Activated CD8-positive, alpha-beta memory T cell treated with anti-CD3 and anti-CD28 coated beads, Interleukin-2, amount 10 ng/mL, durations not matched to agents 7 days and 5 days (primary cell): ENCODE measurements around the gene ACACB. TPM values are rescaled to one million over a fixed set of nuclear protein-coding genes. Genes with fewer than 3 reads are reported as not detected.

Source experiments
- ATAC-seq: fragments of 150-1000 bp; cut with Tn5 transposase; one replicate; pipeline ENCODE4 v1.10.0; 2021; ENCODE audit warnings: moderate library complexity
- CTCF ChIA-PET: fragments of 350-600 bp; sonication (Branson Sonifier 250); formaldehyde crosslinking; loops from one replicate; lab custom pipeline; 2021; ENCODE audit warnings: antibody characterized with exemption; lab: Charles Lee
- DNase-seq: peaks from one replicate; pipeline ENCODE4 v3.0.0-alpha.2; 2020
- H3K27ac Mint-ChIP-seq: one replicate; pipeline ENCODE4 v1.8.0; 2021; ENCODE audit warnings: mild to moderate bottlenecking, mixed read lengths
- H3K27me3 Mint-ChIP-seq: one replicate; pipeline ENCODE4 v1.8.0; 2021; ENCODE audit warnings: mixed read lengths
- H3K36me3 Mint-ChIP-seq: one replicate; pipeline ENCODE4 v1.8.0; 2021; ENCODE audit warnings: mild to moderate bottlenecking, mixed read lengths
- H3K4me1 Mint-ChIP-seq: one replicate; pipeline ENCODE4 v1.8.0; 2021; ENCODE audit warnings: mixed read lengths
- H3K4me3 Mint-ChIP-seq: one replicate; pipeline ENCODE4 v1.8.0; 2021; ENCODE audit warnings: mild to moderate bottlenecking, moderate library complexity, mixed read lengths
- H3K9me3 Mint-ChIP-seq: one replicate; pipeline ENCODE4 v1.8.0; 2022; ENCODE audit warnings: low read depth, mixed read lengths
- total RNA-seq, 2 experiments: library from RNA; stranded (reverse); gene quantifications; one replicate each; pipeline ENCODE4 v1.2.3, GENCODE V29; 2021

ACACB gene
- total RNA-seq, 2 experiments from 2014 or later: 10.4 to 15.1 TPM

GRCh38 chr12:109309381-109310246 is 193.2 kb downstream of the ACACB start:
- no peaks in the 10 kb centered on the region for H3K36me3 Mint-ChIP-seq
- H3K9me3 Mint-ChIP-seq: no peaks in the 10 kb centered on the region
- peaks cover 11% of the 10 kb centered on the region for H3K4me1 Mint-ChIP-seq
- no peak overlapping the region for H3K27ac Mint-ChIP-seq
- CTCF ChIA-PET: no interaction called here
- no peak for DNase-seq
- peak overlapping the region; percentile 61 for H3K4me3 Mint-ChIP-seq
- peaks cover 84% of the 10 kb centered on the region for H3K27me3 Mint-ChIP-seq
- ATAC-seq: peak; percentile 45

- Mint-ChIP-seq H3K4me3 (peak overlapping the region; percentile 43), H3K9me3 (no peaks in the 10 kb centered on the region), H3K36me3 (no peaks in the 10 kb centered on the region), H3K27ac (no peak overlapping the region), H3K27me3 (peaks cover 87% of the 10 kb centered on the region), H3K4me1 (peaks cover 11% of the 10 kb centered on the region)
- ATAC-seq (peak; percentile 42), DNase-seq (no peak)
- CTCF ChIA-PET: no interaction called here
Observed at GRCh38 chr12:109310247-109311125, 194.1 kb downstream of the ACACB start.

Other genes starting within 250 kb of the ACACB start
- not detected for gene DAO, start 236.5 kb upstream of the ACACB start, total RNA-seq
- gene SVOP, start 95.5 kb upstream of the ACACB start, total RNA-seq: not detected
- gene USP30, start 64.0 kb upstream of the ACACB start, total RNA-seq: 1 to 10 TPM; 5.9 to 8.7 TPM
- gene ALKBH2, start 23.1 kb upstream of the ACACB start, total RNA-seq: 10 to 100 TPM; 14.0 to 17.2 TPM
- gene UNG, start 19.0 kb upstream of the ACACB start, total RNA-seq: 10 to 100 TPM; 53.7 to 75.6 TPM
- gene FOXN4, start 192.7 kb downstream of the ACACB start, total RNA-seq: not detected
- gene MYO1H, start 231.3 kb downstream of the ACACB start, total RNA-seq: not detected